HEK293 (cell line): ENCODE data around the gene MLF2.

Source experiments
- CTCF ChIA-PET: fragments of 350-600 bp; formaldehyde crosslinking; extraction: SDS; loops from one replicate; lab custom pipeline; 2021; ENCODE audit warnings: antibody characterized with exemption; lab: Yijun Ruan, JAX
- POLR2A ChIA-PET: fragments of 300-600 bp; formaldehyde crosslinking; extraction: SDS; loops from one replicate; lab custom pipeline; 2020; ENCODE audit warnings: antibody characterized with exemption, inconsistent platforms; lab: Yijun Ruan, JAX
- H3K27ac ChIP-seq: fragments of 200-500 bp; sonication (Bioruptor generic); 2 replicates; pipeline ENCODE4 v1.5.1; 2014; ENCODE audit warnings: low read depth, low read length, control low read depth, inconsistent platforms; ENCODE audit errors: extremely low read depth
- H3K36me3 ChIP-seq, 2 experiments: fragments of 200-500 bp in 1 of 2; sonication (Bioruptor generic) in 1 of 2; 1 replicate in 1 of 2; 2 replicates in 1 of 2; pipeline ENCODE4 v1.5.1; 2014 to 2017; ENCODE audit warnings: inconsistent platforms in 2 of 2, low read length in 2 of 2; ENCODE audit not compliant: control insufficient read depth in 2 of 2, insufficient read depth in 1 of 2
- H3K4me1 ChIP-seq: fragments of 200-500 bp; sonication (Bioruptor generic); 2 replicates; pipeline ENCODE4 v1.5.1; 2014; ENCODE audit warnings: mild to moderate bottlenecking, low read length, inconsistent platforms; ENCODE audit not compliant: control insufficient read depth, insufficient read depth
- H3K4me3 ChIP-seq: 2 replicates; pipeline ENCODE4 v1.5.1; 2011; ENCODE audit warnings: low read depth, mild to moderate bottlenecking, control low read depth, low read length, moderate library complexity
- H3K9me3 ChIP-seq: fragments of 200-500 bp; sonication (Bioruptor generic); 2 replicates; pipeline ENCODE4 v1.5.1; 2014; ENCODE audit warnings: low read depth, low read length, inconsistent platforms; ENCODE audit not compliant: control insufficient read depth, insufficient read depth
- GLIS2 ChIP-seq: fragments of 450-650 bp; formaldehyde crosslinking; IDR thresholded peaks from 2 replicates; pipeline ENCODE4 v1.5.1; 2016; ENCODE audit warnings: missing biosample characterization, missing genetic modification characterization
- INSM2 ChIP-seq: fragments of 450-650 bp; formaldehyde crosslinking; IDR thresholded peaks from 2 replicates; pipeline ENCODE4 v1.5.1; 2016; ENCODE audit warnings: missing biosample characterization, missing genetic modification characterization
- KLF8 ChIP-seq: fragments of 450-650 bp; formaldehyde crosslinking; IDR thresholded peaks from 2 replicates; pipeline ENCODE4 v1.5.1; 2016; ENCODE audit warnings: missing biosample characterization, missing genetic modification characterization
- PRDM1 ChIP-seq: fragments of 450-650 bp; formaldehyde crosslinking; IDR thresholded peaks from 2 replicates; pipeline ENCODE4; 2016; ENCODE audit warnings: missing biosample characterization, missing genetic modification characterization
- ZBTB1 ChIP-seq: fragments of 450-650 bp; formaldehyde crosslinking; IDR thresholded peaks from 2 replicates; pipeline ENCODE4 v1.5.1; 2016; ENCODE audit warnings: missing biosample characterization, missing genetic modification characterization
- ZBTB17 ChIP-seq: fragments of 450-650 bp; formaldehyde crosslinking; IDR thresholded peaks from 2 replicates; pipeline ENCODE4 v1.5.1; 2016; ENCODE audit warnings: missing biosample characterization, missing genetic modification characterization
- ZBTB20 ChIP-seq: fragments of 450-650 bp; formaldehyde crosslinking; IDR thresholded peaks from 2 replicates; pipeline ENCODE4 v1.5.1; 2016; ENCODE audit warnings: missing biosample characterization, missing genetic modification characterization
- ZBTB44 ChIP-seq: fragments of 450-650 bp; IDR thresholded peaks from 2 replicates; pipeline ENCODE4 v1.5.1; 2018; ENCODE audit warnings: missing biosample characterization, mild to moderate bottlenecking, missing genetic modification characterization
- ZBTB48 ChIP-seq: fragments of 450-650 bp; formaldehyde crosslinking; IDR thresholded peaks from 2 replicates; pipeline ENCODE4 v1.5.1; 2016; ENCODE audit warnings: missing biosample characterization, missing genetic modification characterization
- ZFP69B ChIP-seq: fragments of 450-650 bp; formaldehyde crosslinking; IDR thresholded peaks from 2 replicates; pipeline ENCODE4 v1.5.1; 2016; ENCODE audit warnings: missing biosample characterization, missing genetic modification characterization
- ZIC2 ChIP-seq: fragments of 450-650 bp; formaldehyde crosslinking; IDR thresholded peaks from 2 replicates; pipeline ENCODE4 v1.5.1; 2016; ENCODE audit warnings: missing biosample characterization, missing genetic modification characterization
- ZNF18 ChIP-seq: fragments of 450-650 bp; formaldehyde crosslinking; IDR thresholded peaks from 2 replicates; pipeline ENCODE4 v1.5.1; 2016; ENCODE audit warnings: missing biosample characterization, missing genetic modification characterization
- ZNF221 ChIP-seq: fragments of 450-650 bp; formaldehyde crosslinking; IDR thresholded peaks from 2 replicates; pipeline ENCODE4 v1.5.1; 2017; ENCODE audit warnings: missing biosample characterization, missing genetic modification characterization, borderline replicate concordance
- ZNF248 ChIP-seq: fragments of 450-650 bp; formaldehyde crosslinking; IDR thresholded peaks from 2 replicates; pipeline ENCODE4 v1.5.1; 2017; ENCODE audit warnings: missing biosample characterization, missing genetic modification characterization
- ZNF280C ChIP-seq: fragments of 450-650 bp; formaldehyde crosslinking; IDR thresholded peaks from 2 replicates; pipeline ENCODE4 v1.5.1; 2016; ENCODE audit warnings: missing biosample characterization, missing genetic modification characterization
- ZNF350 ChIP-seq: fragments of 450-650 bp; formaldehyde crosslinking; IDR thresholded peaks from 2 replicates; pipeline ENCODE4 v1.5.0; 2017; ENCODE audit warnings: missing biosample characterization, mild to moderate bottlenecking, missing genetic modification characterization
- ZNF391 ChIP-seq: fragments of 450-650 bp; formaldehyde crosslinking; IDR thresholded peaks from 2 replicates; pipeline ENCODE4 v1.5.1; 2016; ENCODE audit warnings: low read depth, missing biosample characterization, missing genetic modification characterization, borderline replicate concordance
- ZNF580 ChIP-seq: fragments of 450-650 bp; formaldehyde crosslinking; IDR thresholded peaks from 2 replicates; pipeline ENCODE4 v1.5.1; 2016; ENCODE audit warnings: missing biosample characterization, missing genetic modification characterization
- ZNF596 ChIP-seq: fragments of 450-650 bp; IDR thresholded peaks from 2 replicates; pipeline ENCODE4 v1.5.0; 2018; ENCODE audit warnings: missing biosample characterization, mild to moderate bottlenecking, missing genetic modification characterization, moderate library complexity
- ZNF626 ChIP-seq: fragments of 450-650 bp; sonication (Bioruptor Pico); formaldehyde crosslinking; IDR thresholded peaks from 2 replicates; pipeline ENCODE4 v1.5.1; 2018; ENCODE audit warnings: missing biosample characterization, missing genetic modification characterization, inconsistent platforms
- ZNF654 ChIP-seq: fragments of 450-650 bp; formaldehyde crosslinking; IDR thresholded peaks from 2 replicates; pipeline ENCODE4 v1.5.1; 2016; ENCODE audit warnings: low read depth, missing biosample characterization, missing genetic modification characterization
- ZNF664 ChIP-seq: fragments of 450-650 bp; formaldehyde crosslinking; IDR thresholded peaks from 2 replicates; pipeline ENCODE4 v1.5.1; 2016; ENCODE audit warnings: missing biosample characterization, missing genetic modification characterization
- ZNF776 ChIP-seq: fragments of 450-650 bp; formaldehyde crosslinking; IDR thresholded peaks from 2 replicates; pipeline ENCODE4 v1.5.0; 2017; ENCODE audit warnings: missing biosample characterization, missing genetic modification characterization, borderline replicate concordance
- ZSCAN16 ChIP-seq: fragments of 450-650 bp; formaldehyde crosslinking; IDR thresholded peaks from 2 replicates; pipeline ENCODE4 v1.5.1; 2016; ENCODE audit warnings: missing biosample characterization, missing genetic modification characterization
- TF ChIP-seq, protein P1 (sequence below): fragments of 450-650 bp; formaldehyde crosslinking; IDR thresholded peaks from 2 replicates; pipeline ENCODE4 v1.5.1; 2016; ENCODE audit warnings: missing biosample characterization, missing genetic modification characterization

Gene MLF2

GRCh38 chr12:6736754-6737153, 16.2 kb downstream of the MLF2 start:
- peaks cover 3 to 15% of the 10 kb centered on the region in 2 experiments; a peak in 2 of 3 replicates for H3K36me3 ChIP-seq
- POLR2A ChIA-PET, result interaction anchor here (2.6 kb wide), 1 partner anchor 16 kb away, joined by 13 read pairs; the partner anchor contains the start of gene MLF2
- no peaks in the 10 kb centered on the region for H3K9me3 ChIP-seq
- no peak overlapping the region for H3K4me3 ChIP-seq
- CTCF ChIA-PET, result interaction anchor here (0.5 to 2.9 kb wide), 9 partner anchors 9 to 98 kb away, joined by 3 to 17 read pairs (median 3); partner anchors contain the start of genes COPS7A, MLF2 and PTMS
- H3K4me1 ChIP-seq, result no peaks in the 10 kb centered on the region
- no peak for TF ChIP-seq ZBTB20 (tag by site-specific recombination)
- no peak for TF ChIP-seq GLIS2 (tag by site-specific recombination)
- no peak for TF ChIP-seq KLF8 (tag by site-specific recombination)
- H3K27ac ChIP-seq, result no peak overlapping the region

GRCh38 chr12:6735448-6736191, 17.3 kb downstream of the MLF2 start:
- Histone ChIP-seq H3K9me3 (no peaks in the 10 kb centered on the region), H3K36me3 (peaks cover 3 to 26% of the 10 kb centered on the region in 2 experiments; a peak in 2 of 3 replicates), H3K27ac (no peak overlapping the region), H3K4me1 (no peaks in the 10 kb centered on the region), H3K4me3 (no peak overlapping the region)
- ChIA-PET POLR2A (interaction anchor here (1.0 to 2.6 kb wide), 2 partner anchors 17 to 117 kb away, joined by 3 to 13 read pairs; partner anchors contain the start of genes MLF2 and USP5), CTCF (interaction anchor here (0.5 to 2.9 kb wide), 7 partner anchors 12 to 99 kb away, joined by 3 to 17 read pairs (median 3); partner anchors contain the start of genes COPS7A and MLF2)
- TF ChIP-seq ZNF664 (tag by site-specific recombination) (no peak), ZBTB48 (tag by site-specific recombination) (no peak), ZIC2 (tag by site-specific recombination) (no peak), ZBTB1 (no peak), ZNF221 (no peak), ZBTB44 (tag by site-specific recombination) (0 out of 2 replicates have a peak, but pooled peaks have one; percentile 25), ZNF248 (tag by site-specific recombination) (no peak), ZBTB17 (tag by site-specific recombination) (peak; percentile 35; the same call in 1 of the 2 replicates), ZNF280C (tag by site-specific recombination) (no peak), ZNF391 (tag by site-specific recombination) (no peak), ZNF626 (tag by site-specific recombination) (no peak), ZNF596 (tag by site-specific recombination) (no peak), ZFP69B (tag by site-specific recombination) (no peak), ZNF654 (tag by site-specific recombination) (peak; percentile 70), ZNF580 (tag by site-specific recombination) (no peak), PRDM1 (tag by site-specific recombination) (0 out of 2 replicates have a peak, but pooled peaks have one; percentile 16), ZNF18 (no peak), ZSCAN16 (tag by site-specific recombination) (0 out of 2 replicates have a peak, but pooled peaks have one; percentile 30), INSM2 (tag by site-specific recombination) (peak; percentile 14; the same call in 1 of the 2 replicates), ZNF776 (tag by site-specific recombination) (no peak), ZNF350 (tag by site-specific recombination) (no peak)
- TF ChIP-seq, protein P1, sequence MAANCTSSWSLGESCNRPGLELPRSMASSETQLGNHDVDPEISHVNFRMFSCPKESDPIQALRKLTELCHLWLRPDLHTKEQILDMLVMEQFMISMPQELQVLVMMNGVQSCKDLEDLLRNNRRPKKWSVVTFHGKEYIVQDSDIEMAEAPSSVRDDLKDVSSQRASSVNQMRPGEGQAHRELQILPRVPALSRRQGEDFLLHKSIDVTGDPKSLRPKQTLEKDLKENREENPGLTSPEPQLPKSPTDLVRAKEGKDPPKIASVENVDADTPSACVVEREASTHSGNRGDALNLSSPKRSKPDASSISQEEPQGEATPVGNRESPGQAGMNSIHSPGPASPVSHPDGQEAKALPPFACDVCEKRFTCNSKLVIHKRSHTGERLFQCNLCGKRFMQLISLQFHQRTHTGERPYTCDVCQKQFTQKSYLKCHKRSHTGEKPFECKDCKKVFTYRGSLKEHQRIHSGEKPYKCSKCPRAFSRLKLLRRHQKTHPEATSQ (tag by site-specific recombination), result no peak
